ENCODE data around the gene OR2T29.

GRCh38 chr1:248576260-248576980, 13.8 kb upstream of the OR2T29 start:
- TF ChIP-seq CTCF (IDR thresholded peaks at IDR 0.05) = no peak
- no peak for TF ChIP-seq POLR2A (IDR thresholded peaks at IDR 0.05)

All from right lobe of liver (tissue), 4 donors.